Natural killer cell (primary cell): ENCODE data around the gene HCST. TPM values are rescaled to one million over a fixed set of nuclear protein-coding genes. Genes with fewer than 3 reads are reported as not detected.

Source experiments
- ATAC-seq, 3 donors: fragments of 150-1000 bp in 2 of 3; fragments of 200-7000 bp in 1 of 3; cut with Tn5 transposase; 1 replicate in 1 of 3; 2 replicates in 2 of 3; pipeline ENCODE4 v1.10.0; 2021; ENCODE audit warnings: mild to moderate bottlenecking in 2 of 3, moderate library complexity in 2 of 3
- DNase-seq, 2 donors: peaks; one replicate each; pipeline versions ENCODE4 v3.0.0 to v3.0.0-alpha.2; 2013 to 2021; ENCODE audit warnings: mixed read lengths in 1 of 2
- H3K27ac ChIP-seq: one replicate; pipeline ENCODE4 v1.5.1; 2013; ENCODE audit warnings: mild to moderate bottlenecking, low read length
- H3K27me3 ChIP-seq: one replicate; pipeline ENCODE4 v1.6.1; 2013; ENCODE audit warnings: low read length; ENCODE audit not compliant: control insufficient read depth, insufficient read depth
- H3K36me3 ChIP-seq: one replicate; pipeline ENCODE4 v1.6.1; 2013; ENCODE audit warnings: low read length; ENCODE audit not compliant: control insufficient read depth, insufficient read depth
- H3K4me1 ChIP-seq: one replicate; pipeline ENCODE4 v1.6.1; 2013; ENCODE audit warnings: low read length; ENCODE audit not compliant: control insufficient read depth, insufficient read depth
- H3K4me3 ChIP-seq: one replicate; pipeline ENCODE4 v1.5.1; 2013; ENCODE audit warnings: low read length
- H3K9me3 ChIP-seq: one replicate; pipeline ENCODE4 v1.6.1; 2013; ENCODE audit warnings: low read length; ENCODE audit not compliant: control insufficient read depth, insufficient read depth
- H3K27ac Mint-ChIP-seq, 2 donors: one replicate each; pipeline ENCODE4 v1.8.0; 2022; ENCODE audit warnings: mild to moderate bottlenecking in 2 of 2, mixed read lengths in 2 of 2, moderate library complexity in 1 of 2
- H3K27me3 Mint-ChIP-seq, 2 donors: one replicate each; pipeline ENCODE4 v1.8.0; 2022; ENCODE audit warnings: low read depth in 2 of 2, mixed read lengths in 2 of 2
- H3K36me3 Mint-ChIP-seq: one replicate; pipeline ENCODE4 v1.8.0; 2022; ENCODE audit warnings: mixed read lengths
- H3K4me1 Mint-ChIP-seq, 2 donors: one replicate each; pipeline ENCODE4 v1.8.0; 2022; ENCODE audit warnings: mixed read lengths in 2 of 2
- H3K4me3 Mint-ChIP-seq: one replicate; pipeline ENCODE4 v1.8.0; 2022; ENCODE audit warnings: mild to moderate bottlenecking, moderate library complexity, mixed read lengths
- H3K9me3 Mint-ChIP-seq, 2 donors: one replicate each; pipeline ENCODE4 v1.8.0; 2022; ENCODE audit warnings: mixed read lengths in 2 of 2
- CTCF ChIP-seq: fragments of 200-600 bp; IDR thresholded peaks from one replicate; pipeline ENCODE4 v1.8.0; 2022; ENCODE audit warnings: antibody characterized with exemption
- WGBS: methylation state at CpG from one replicate; pipeline ENCODE4 v1.1.7; 2013; ENCODE audit warnings: missing lambda C conversion rate; ENCODE audit not compliant: insufficient coverage; 5-methylcytosine and 5-hydroxymethylcytosine counted together
- intact Hi-C: fragments of 100-400 bp; cut with micrococcal nuclease; formaldehyde crosslinking; loops from one replicate; pipeline ENCODE4 v1.14.2; 2022
- total RNA-seq, 4 donors: library from RNA; stranded (reverse); fragments of 120-200 nt in 1 of 4; gene quantifications; one replicate each; pipeline versions ENCODE4 v1.2.3 to v1.2.4, GENCODE V29; 2013 to 2022

The HCST gene
- total RNA-seq, 3 donors from 2014 or later (not counting 1 experiment from before 2014, with no cell fraction given) = 281 to 307 (median 296) TPM

- Mint-ChIP-seq H3K4me1 (peaks cover 78 to 84% of the 10 kb centered on the region in 2 donors), H3K27me3 (no peaks in the 10 kb centered on the region), H3K9me3 (no peaks in the 10 kb centered on the region), H3K27ac (peak overlapping the region; percentile 90 to 97), H3K4me3 (peak overlapping the region; percentile 79), H3K36me3 (no peaks in the 10 kb centered on the region)
- H3K36me3 ChIP-seq = peaks cover 11% of the 10 kb centered on the region
- WGBS = 67% methylated on average over 5 of the region's 6 CpGs
- no peak overlapping the region for H3K4me3 ChIP-seq
- H3K4me1 ChIP-seq = peaks cover 97% of the 10 kb centered on the region
- H3K27ac ChIP-seq = peak overlapping the region; percentile 97
- no peaks in the 10 kb centered on the region for H3K9me3 ChIP-seq
- ATAC-seq (no peak), DNase-seq (no peak)
- TF ChIP-seq CTCF = no peak
- intact Hi-C loops = loop anchor here (10.0 kb wide), 1 partner anchor 160 kb away; the partner anchor contains the start of genes IGFLR1, LIN37, PSENEN and U2AF1L4
- no peaks in the 10 kb centered on the region for H3K27me3 ChIP-seq
These were observed 2.9 kb downstream of the HCST start for GRCh38 chr19:35905178-35905727.

GRCh38 chr19:35907377-35907745 lies 5.0 kb downstream of the HCST start:
- Mint-ChIP-seq H3K27me3 (no peaks in the 10 kb centered on the region), H3K4me1 (peaks cover 64% of the 10 kb centered on the region in 2 donors), H3K4me3 (peak overlapping the region; percentile 97), H3K27ac (peak overlapping the region; percentile 90 to 97), H3K36me3 (no peaks in the 10 kb centered on the region), H3K9me3 (no peaks in the 10 kb centered on the region)
- H3K4me1 ChIP-seq = peaks cover 90% of the 10 kb centered on the region
- intact Hi-C loops = loop anchor here (10.0 kb wide), 1 partner anchor 163 kb away; the partner anchor contains the start of genes IGFLR1, LIN37, PSENEN and U2AF1L4
- TF ChIP-seq CTCF = no peak
- H3K27me3 ChIP-seq = no peaks in the 10 kb centered on the region
- no peak for ATAC-seq
- H3K4me3 ChIP-seq = peak overlapping the region; percentile 72
- no peak for DNase-seq
- no peaks in the 10 kb centered on the region for H3K9me3 ChIP-seq
- H3K36me3 ChIP-seq = peaks cover 11% of the 10 kb centered on the region
- WGBS = 49% methylated on average over 12 of the region's 12 CpGs
- H3K27ac ChIP-seq = peak overlapping the region; percentile 93

- H3K36me3 Mint-ChIP-seq = no peaks in the 10 kb centered on the region
- no peaks in the 10 kb centered on the region for H3K27me3 Mint-ChIP-seq
- H3K27me3 ChIP-seq = no peaks in the 10 kb centered on the region
- H3K4me3 ChIP-seq = peak within 1 kb of the TSS; percentile 72
- no peak for TF ChIP-seq CTCF
- peak within 1 kb of the TSS; percentile 90 to 97 for H3K27ac Mint-ChIP-seq
- peak within 1 kb of the TSS; percentile 97 for H3K4me3 Mint-ChIP-seq
- H3K36me3 ChIP-seq = peaks cover 11% of the 10 kb centered on the region
- intact Hi-C loops = loop anchor here (10.0 kb wide), 1 partner anchor 163 kb away; the partner anchor contains the start of genes IGFLR1, LIN37, PSENEN and U2AF1L4
- H3K4me1 ChIP-seq = peaks cover 84% of the 10 kb centered on the region
- H3K27ac ChIP-seq = peak within 1 kb of the TSS; percentile 93
- H3K4me1 Mint-ChIP-seq = peaks cover 57 to 59% of the 10 kb centered on the region in 2 donors
- no peaks in the 10 kb centered on the region for H3K9me3 Mint-ChIP-seq
- 29% methylated on average over 9 of the region's 9 CpGs for WGBS
- no peaks in the 10 kb centered on the region for H3K9me3 ChIP-seq
- DNase-seq = no peak
- peak; percentile 6 to 38 (median 16) for ATAC-seq
These were observed 5.7 kb downstream of the HCST start, which contains the start of gene TYROBP for GRCh38 chr19:35908010-35908441. Gene TYROBP (minus strand): TSS chr19:35908295. CDS start chr19:35908228, 67 bp downstream.
